ENCODE measurements around the gene SLC4A4.

SLC4A4 gene

DNA sequence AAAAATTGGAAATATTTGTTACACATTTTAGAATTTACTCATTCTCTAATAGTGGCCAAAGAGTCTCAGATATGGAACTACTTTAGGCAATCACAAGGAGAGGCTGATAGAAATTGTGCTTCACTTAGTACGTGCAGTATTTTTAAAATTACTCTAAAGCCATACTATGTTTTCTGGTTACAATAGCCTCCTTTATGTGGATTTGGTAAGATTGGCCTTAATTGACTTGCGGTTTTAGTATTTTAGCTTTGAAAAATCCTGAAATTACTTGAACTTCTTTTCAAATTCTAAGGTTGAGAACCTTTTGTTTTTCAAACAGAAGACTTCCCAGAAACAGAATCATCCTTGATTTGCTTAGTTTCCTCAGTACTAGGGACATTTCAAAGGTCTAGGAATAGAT, 215.2 kb downstream of the SLC4A4 start:
- no peak for DNase-seq (ENCODE audit: low read depth)
- no peak for TF ChIP-seq CTCF (conservative IDR thresholded peaks at IDR 0.05; ENCODE audit: control insufficient read depth, insufficient read depth, low read depth, low read length)

GRCh38 chr4:71558248-71558647, 219.4 kb downstream of the SLC4A4 start:
- DNase-seq (ENCODE audit: low read depth) = no peak
- no peak overlapping the region for H3K4me3 ChIP-seq (ENCODE audit: control insufficient read depth, low read depth, low read length)
- no peak for TF ChIP-seq CTCF (conservative IDR thresholded peaks at IDR 0.05; ENCODE audit: control insufficient read depth, insufficient read depth, low read depth, low read length)

More for the DNA sequence above, 215.2 kb downstream of the SLC4A4 start:
- H3K4me3 ChIP-seq (ENCODE audit: control insufficient read depth, low read depth, low read length) = no peak overlapping the region

GRCh38 chr4:71559957-71560571, 221.2 kb downstream of the SLC4A4 start:
- no peak overlapping the region for H3K4me3 ChIP-seq (ENCODE audit: control insufficient read depth, low read depth, low read length)
- peak; percentile 33 for DNase-seq (ENCODE audit: low read depth)
- no peak for TF ChIP-seq CTCF (conservative IDR thresholded peaks at IDR 0.05; ENCODE audit: control insufficient read depth, insufficient read depth, low read depth, low read length)

- no peak for DNase-seq (ENCODE audit: low read depth)
- no peak for TF ChIP-seq CTCF (conservative IDR thresholded peaks at IDR 0.05; ENCODE audit: control insufficient read depth, insufficient read depth, low read depth, low read length)
- no peak overlapping the region for H3K4me3 ChIP-seq (ENCODE audit: control insufficient read depth, low read depth, low read length)
Measured at GRCh38 chr4:71564775-71565174, 226.0 kb downstream of the SLC4A4 start.

- H3K4me3 ChIP-seq (ENCODE audit: control insufficient read depth, low read depth, low read length) = no peak overlapping the region
- DNase-seq (ENCODE audit: low read depth) = no peak
- TF ChIP-seq CTCF (conservative IDR thresholded peaks at IDR 0.05; ENCODE audit: control insufficient read depth, insufficient read depth, low read depth, low read length) = no peak
Measured at GRCh38 chr4:71566856-71567255, 228.0 kb downstream of the SLC4A4 start.

GRCh38 chr4:71568131-71568530, 229.3 kb downstream of the SLC4A4 start:
- H3K4me3 ChIP-seq (ENCODE audit: control insufficient read depth, low read depth, low read length) = no peak overlapping the region
- no peak for DNase-seq (ENCODE audit: low read depth)
- no peak for TF ChIP-seq CTCF (conservative IDR thresholded peaks at IDR 0.05; ENCODE audit: control insufficient read depth, insufficient read depth, low read depth, low read length)

GRCh38 chr4:71570492-71570891, 231.7 kb downstream of the SLC4A4 start:
- no peak for TF ChIP-seq CTCF (conservative IDR thresholded peaks at IDR 0.05; ENCODE audit: control insufficient read depth, insufficient read depth, low read depth, low read length)
- no peak for DNase-seq (ENCODE audit: low read depth)

More at GRCh38 chr4:71570492-71570891, 231.7 kb downstream of the SLC4A4 start:
- no peak overlapping the region for H3K4me3 ChIP-seq (ENCODE audit: control insufficient read depth, low read depth, low read length)

Data from fibroblast of mammary gland (primary cell).